ENCODE data around the gene DDX23. TPM values are rescaled to one million over a fixed set of nuclear protein-coding genes. Genes with fewer than 3 reads are reported as not detected.

The DDX23 gene
- polyA plus RNA-seq, 1 donor (not counting 4 experiments of a cell fraction or from before 2014, with no cell fraction given), result 57.8 TPM

GRCh38 chr12:48869191-48869590, 17.2 kb upstream of the DDX23 start:
- Histone ChIP-seq H3K27me3 (ENCODE audit: control insufficient read depth, extremely low read depth, insufficient read depth, low read length) (peaks cover 12% of the 10 kb centered on the region), H3K9ac (ENCODE audit: control insufficient read depth, extremely low read depth, insufficient read depth, low read length) (no peak overlapping the region), H3K27ac (ENCODE audit: control insufficient read depth, insufficient read depth, low read length) (no peak overlapping the region), H2AFZ (ENCODE audit: control insufficient read depth, low read length) (no peak overlapping the region), H3K4me1 (ENCODE audit: control insufficient read depth, extremely low read depth, insufficient read depth, low read length) (peaks cover 10% of the 10 kb centered on the region), H4K20me1 (ENCODE audit: control insufficient read depth, extremely low read depth, insufficient read depth, low read length) (no peaks in the 10 kb centered on the region), H3K79me2 (ENCODE audit: control insufficient read depth, insufficient read depth, low read length) (no peaks in the 10 kb centered on the region), H3K36me3 (ENCODE audit: control insufficient read depth in 2 of 2, extremely low read depth in 1 of 2, insufficient read depth in 2 of 2, low read length in 2 of 2) (no peaks in the 10 kb centered on the region), H3K9me1 (ENCODE audit: control insufficient read depth, extremely low read depth, insufficient read depth, low read length) (no peaks in the 10 kb centered on the region), H3K4me2 (ENCODE audit: control insufficient read depth, extremely low read depth, insufficient read depth, low read depth, low read length) (no peak overlapping the region), H3K4me3 (ENCODE audit: control insufficient read depth in 2 of 3, extremely low read depth in 1 of 3, insufficient read depth in 2 of 3, low read depth in 1 of 3, low read length in 3 of 3) (no peak overlapping the region), H3K9me3 (ENCODE audit: control insufficient read depth, low read depth, low read length) (no peaks in the 10 kb centered on the region)
- no peak for FAIRE-seq
- dilution Hi-C loops (cut with MboI; ENCODE audit: extremely low pct_ligation_motif_present, low sequenced_read_pairs), result no loop called here
- DNase-seq (ENCODE audit: low read depth, low spot score), result no peak
- no peak for TF ChIP-seq EZH2 (IDR thresholded peaks at IDR 0.05; ENCODE audit: low read length)
- no peak for TF ChIP-seq CTCF (optimal IDR thresholded peaks at IDR 0.05 in 1 of 3, IDR thresholded peaks at IDR 0.05 in 1 of 3, conservative IDR thresholded peaks at IDR 0.05 in 1 of 3; ENCODE audit: extremely low read depth in 1 of 3, insufficient read depth in 2 of 3, low read length in 3 of 3)

- no peaks in the 10 kb centered on the region for H3K9me3 ChIP-seq (ENCODE audit: control insufficient read depth, low read depth, low read length)
- no peak overlapping the region for H3K27ac ChIP-seq (ENCODE audit: control insufficient read depth, insufficient read depth, low read length)
- peaks cover 10% of the 10 kb centered on the region for H3K4me1 ChIP-seq (ENCODE audit: control insufficient read depth, extremely low read depth, insufficient read depth, low read length)
- dilution Hi-C loops (cut with MboI; ENCODE audit: extremely low pct_ligation_motif_present, low sequenced_read_pairs), result no loop called here
- no peaks in the 10 kb centered on the region for H4K20me1 ChIP-seq (ENCODE audit: control insufficient read depth, extremely low read depth, insufficient read depth, low read length)
- no peak overlapping the region for H3K4me2 ChIP-seq (ENCODE audit: control insufficient read depth, extremely low read depth, insufficient read depth, low read depth, low read length)
- no peak overlapping the region for H3K4me3 ChIP-seq (ENCODE audit: control insufficient read depth in 2 of 3, extremely low read depth in 1 of 3, insufficient read depth in 2 of 3, low read depth in 1 of 3, low read length in 3 of 3)
- no peaks in the 10 kb centered on the region for H3K9me1 ChIP-seq (ENCODE audit: control insufficient read depth, extremely low read depth, insufficient read depth, low read length)
- H3K79me2 ChIP-seq (ENCODE audit: control insufficient read depth, insufficient read depth, low read length), result no peaks in the 10 kb centered on the region
- DNase-seq (ENCODE audit: low read depth, low spot score) (no peak), FAIRE-seq (no peak)
- H3K9ac ChIP-seq (ENCODE audit: control insufficient read depth, extremely low read depth, insufficient read depth, low read length), result no peak overlapping the region
- H3K27me3 ChIP-seq (ENCODE audit: control insufficient read depth, extremely low read depth, insufficient read depth, low read length), result peaks cover 20% of the 10 kb centered on the region
- no peak overlapping the region for H2AFZ ChIP-seq (ENCODE audit: control insufficient read depth, low read length)
- TF ChIP-seq CTCF (optimal IDR thresholded peaks at IDR 0.05 in 1 of 3, IDR thresholded peaks at IDR 0.05 in 1 of 3, conservative IDR thresholded peaks at IDR 0.05 in 1 of 3; ENCODE audit: extremely low read depth in 1 of 3, insufficient read depth in 2 of 3, low read length in 3 of 3) (no peak), EZH2 (IDR thresholded peaks at IDR 0.05; ENCODE audit: low read length) (no peak)
- H3K36me3 ChIP-seq (ENCODE audit: control insufficient read depth in 2 of 2, extremely low read depth in 1 of 2, insufficient read depth in 2 of 2, low read length in 2 of 2), result no peaks in the 10 kb centered on the region
Measured at GRCh38 chr12:48868451-48868850, 16.5 kb upstream of the DDX23 start.
